CD14-positive monocyte (primary cell): ENCODE measurements around the gene EEFSEC. TPM values are rescaled to one million over a fixed set of nuclear protein-coding genes. Genes with fewer than 3 reads are reported as not detected.

Experiments
- DNase-seq, 3 donors: peaks; one replicate each; pipeline ENCODE4 v3.0.0-alpha.2; 2011 to 2022
- H2AFZ ChIP-seq: 2 replicates; pipeline ENCODE4 v1.6.0; 2012; ENCODE audit warnings: mild to moderate bottlenecking, low read depth, low read length, inconsistent platforms; ENCODE audit not compliant: insufficient read depth, poor library complexity, severe bottlenecking
- H3K27ac ChIP-seq, 2 donors: 1 replicate in 1 of 2; 2 replicates in 1 of 2; pipeline ENCODE4 v1.5.1; 2012 to 2013; ENCODE audit warnings: low read length in 2 of 2, control low read depth in 1 of 2, inconsistent platforms in 1 of 2, low read depth in 1 of 2, mild to moderate bottlenecking in 1 of 2
- H3K27me3 ChIP-seq, 2 donors: one replicate each; pipeline versions ENCODE4 v1.6.0 to v1.6.1; 2011 to 2013; ENCODE audit warnings: low read length in 2 of 2; ENCODE audit not compliant: control insufficient read depth in 2 of 2, insufficient read depth in 2 of 2
- H3K36me3 ChIP-seq, 2 donors: replicated peaks in 1 of 2; 1 replicate in 1 of 2; 2 replicates in 1 of 2; pipeline versions ENCODE4 v1.5.1 to v1.6.1; 2012 to 2013; ENCODE audit warnings: low read length in 2 of 2, control low read depth in 1 of 2, inconsistent platforms in 1 of 2, mild to moderate bottlenecking in 1 of 2; ENCODE audit not compliant: insufficient read depth in 2 of 2, control insufficient read depth in 1 of 2
- H3K4me1 ChIP-seq, 2 donors: 1 replicate in 1 of 2; 2 replicates in 1 of 2; pipeline versions ENCODE4 v1.5.1 to v1.6.1; 2012 to 2013; ENCODE audit warnings: low read length in 2 of 2, control low read depth in 1 of 2, inconsistent platforms in 1 of 2, mild to moderate bottlenecking in 1 of 2, moderate library complexity in 1 of 2; ENCODE audit not compliant: insufficient read depth in 2 of 2, control insufficient read depth in 1 of 2
- H3K4me2 ChIP-seq: replicated peaks from 2 replicates; pipeline ENCODE3; 2012; ENCODE audit warnings: low read length, moderate library complexity, mild to moderate bottlenecking; ENCODE audit not compliant: poor library complexity, severe bottlenecking; ENCODE audit errors: extremely low read depth
- H3K4me3 ChIP-seq, 3 experiments: fragments of 200-600 bp in 1 of 3; sonication (generic) in 1 of 3; replicated peaks in 1 of 3; 1 replicate in 2 of 3; 2 replicates in 1 of 3; pipeline ENCODE4 v1.5.1; 2011 to 2013; ENCODE audit warnings: low read length in 3 of 3, mild to moderate bottlenecking in 3 of 3, control low read depth in 2 of 3, low read depth in 2 of 3, inconsistent platforms in 1 of 3, moderate library complexity in 1 of 3
- H3K79me2 ChIP-seq: 2 replicates; pipeline ENCODE4 v1.6.0; 2012; ENCODE audit warnings: mild to moderate bottlenecking, control low read depth, inconsistent platforms, low read length, moderate library complexity; ENCODE audit not compliant: insufficient read depth
- H3K9ac ChIP-seq: 2 replicates; pipeline ENCODE4 v1.6.0; 2017; ENCODE audit warnings: low read length, mild to moderate bottlenecking; ENCODE audit not compliant: insufficient read depth, poor library complexity, severe bottlenecking
- H3K9me3 ChIP-seq, 2 donors: replicated peaks in 1 of 2; 1 replicate in 1 of 2; 2 replicates in 1 of 2; pipeline versions ENCODE4 v1.5.1 to v1.6.1; 2012 to 2013; ENCODE audit warnings: low read length in 2 of 2, control low read depth in 1 of 2; ENCODE audit not compliant: control insufficient read depth in 1 of 2, insufficient read depth in 1 of 2
- H4K20me1 ChIP-seq: 2 replicates; pipeline ENCODE4 v1.6.0; 2012; ENCODE audit warnings: mild to moderate bottlenecking, low read length, control low read depth, moderate library complexity; ENCODE audit not compliant: insufficient read depth
- H3K27ac Mint-ChIP-seq, 7 donors: one replicate each; pipeline ENCODE4 v1.8.0; 2020; ENCODE audit warnings: mild to moderate bottlenecking in 7 of 7, mixed read lengths in 7 of 7, moderate library complexity in 6 of 7, inconsistent platforms in 2 of 7
- H3K27me3 Mint-ChIP-seq, 3 donors: one replicate each; pipeline ENCODE4 v1.8.0; 2021 to 2022; ENCODE audit warnings: low read depth in 3 of 3, mild to moderate bottlenecking in 3 of 3, mixed read lengths in 3 of 3, moderate library complexity in 3 of 3, inconsistent platforms in 1 of 3
- H3K36me3 Mint-ChIP-seq, 2 donors: one replicate each; pipeline ENCODE4 v1.8.0; 2020; ENCODE audit warnings: mixed read lengths in 2 of 2, inconsistent platforms in 1 of 2, mild to moderate bottlenecking in 1 of 2
- H3K4me1 Mint-ChIP-seq: one replicate; pipeline ENCODE4 v1.8.0; 2020; ENCODE audit warnings: mild to moderate bottlenecking, mixed read lengths
- H3K4me3 Mint-ChIP-seq, 2 donors: one replicate each; pipeline ENCODE4 v1.8.0; 2020; ENCODE audit warnings: mild to moderate bottlenecking in 2 of 2, mixed read lengths in 2 of 2, moderate library complexity in 1 of 2
- H3K9me3 Mint-ChIP-seq, 7 donors: one replicate each; pipeline ENCODE4 v1.8.0; 2020 to 2022; ENCODE audit warnings: mixed read lengths in 7 of 7, mild to moderate bottlenecking in 6 of 7, moderate library complexity in 6 of 7, inconsistent platforms in 2 of 7
- WGBS: methylation state at CpG from one replicate; pipeline ENCODE4 v1.1.5; 2013; ENCODE audit warnings: missing lambda C conversion rate; ENCODE audit not compliant: insufficient coverage; 5-methylcytosine and 5-hydroxymethylcytosine counted together
- intact Hi-C, 2 donors: fragments of 100-400 bp; cut with micrococcal nuclease; formaldehyde crosslinking; loops; one replicate each; pipeline versions ENCODE4 v1.15.0 to v1.15.1; 2023
- polyA plus RNA-seq, 3 donors: library from polyadenylated mRNA; depleted of rRNA in 1 of 3; unstranded in 2 of 3; stranded (reverse) in 1 of 3; fragments of 300-500 nt in 2 of 3; fragments of >200 nt in 1 of 3; fragmentation: Illumina TruSeq in 2 of 3; gene quantifications; 1 replicate in 2 of 3; 2 replicates in 1 of 3; pipeline ENCODE4 v1.2.3, GENCODE V29; 2012 to 2021
- TF ChIP-seq, protein P1 (sequence below): fragments of 200-600 bp; IDR thresholded peaks from one replicate; pipeline ENCODE4 v1.8.0; 2022; ENCODE audit warnings: antibody characterized with exemption, mild to moderate bottlenecking

The EEFSEC gene
- polyA plus RNA-seq, 3 donors: 13.3 to 14.9 (median 14.9) TPM

DNA sequence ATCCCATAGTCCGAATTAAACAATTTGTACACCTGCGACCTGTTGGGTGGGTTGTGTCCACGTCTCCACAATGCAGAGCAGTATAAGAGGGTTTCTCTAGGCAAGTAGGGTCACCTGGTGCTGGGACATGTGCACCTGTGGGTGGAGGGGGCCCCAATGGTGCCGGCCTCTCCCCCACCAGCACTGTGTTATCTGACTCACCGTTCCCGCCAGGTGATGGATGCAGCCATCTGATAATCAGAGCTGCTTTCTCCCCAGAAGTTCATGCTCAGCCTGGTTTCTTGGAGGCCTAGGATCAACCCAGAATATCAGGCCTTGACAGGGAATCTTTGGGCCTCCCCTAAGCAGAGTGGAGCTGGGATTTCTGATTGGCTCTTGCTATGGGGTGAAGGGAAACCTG is 227.4 kb downstream of the EEFSEC start:
- WGBS: 100% methylated on average over 3 of the region's 6 CpGs
- Histone ChIP-seq H3K9ac (no peak overlapping the region), H3K4me1 (peaks cover 0 to 4% of the 10 kb centered on the region in 2 donors), H3K27me3 (no peaks in the 10 kb centered on the region), H2AFZ (no peak overlapping the region), H3K9me3 (no peaks in the 10 kb centered on the region), H3K79me2 (no peaks in the 10 kb centered on the region), H3K36me3 (peaks cover 2 to 10% of the 10 kb centered on the region in 2 donors), H3K4me3 (no peak overlapping the region), H3K4me2 (no peak overlapping the region), H3K27ac (no peak overlapping the region), H4K20me1 (no peaks in the 10 kb centered on the region)
- H3K36me3 Mint-ChIP-seq: peaks cover 18 to 34% of the 10 kb centered on the region in 2 donors
- TF ChIP-seq, protein P1, sequence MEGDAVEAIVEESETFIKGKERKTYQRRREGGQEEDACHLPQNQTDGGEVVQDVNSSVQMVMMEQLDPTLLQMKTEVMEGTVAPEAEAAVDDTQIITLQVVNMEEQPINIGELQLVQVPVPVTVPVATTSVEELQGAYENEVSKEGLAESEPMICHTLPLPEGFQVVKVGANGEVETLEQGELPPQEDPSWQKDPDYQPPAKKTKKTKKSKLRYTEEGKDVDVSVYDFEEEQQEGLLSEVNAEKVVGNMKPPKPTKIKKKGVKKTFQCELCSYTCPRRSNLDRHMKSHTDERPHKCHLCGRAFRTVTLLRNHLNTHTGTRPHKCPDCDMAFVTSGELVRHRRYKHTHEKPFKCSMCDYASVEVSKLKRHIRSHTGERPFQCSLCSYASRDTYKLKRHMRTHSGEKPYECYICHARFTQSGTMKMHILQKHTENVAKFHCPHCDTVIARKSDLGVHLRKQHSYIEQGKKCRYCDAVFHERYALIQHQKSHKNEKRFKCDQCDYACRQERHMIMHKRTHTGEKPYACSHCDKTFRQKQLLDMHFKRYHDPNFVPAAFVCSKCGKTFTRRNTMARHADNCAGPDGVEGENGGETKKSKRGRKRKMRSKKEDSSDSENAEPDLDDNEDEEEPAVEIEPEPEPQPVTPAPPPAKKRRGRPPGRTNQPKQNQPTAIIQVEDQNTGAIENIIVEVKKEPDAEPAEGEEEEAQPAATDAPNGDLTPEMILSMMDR: no peak
- intact Hi-C loops: no loop called here
- DNase-seq: no peak
- H3K27me3 Mint-ChIP-seq: peaks cover 0 to 1% (median 0%) of the 10 kb centered on the region in 3 donors
- peaks cover 5% of the 10 kb centered on the region for H3K4me1 Mint-ChIP-seq
- H3K27ac Mint-ChIP-seq: no peak overlapping the region
- no peaks in the 10 kb centered on the region for H3K9me3 Mint-ChIP-seq
- H3K4me3 Mint-ChIP-seq: no peak overlapping the region

DNA sequence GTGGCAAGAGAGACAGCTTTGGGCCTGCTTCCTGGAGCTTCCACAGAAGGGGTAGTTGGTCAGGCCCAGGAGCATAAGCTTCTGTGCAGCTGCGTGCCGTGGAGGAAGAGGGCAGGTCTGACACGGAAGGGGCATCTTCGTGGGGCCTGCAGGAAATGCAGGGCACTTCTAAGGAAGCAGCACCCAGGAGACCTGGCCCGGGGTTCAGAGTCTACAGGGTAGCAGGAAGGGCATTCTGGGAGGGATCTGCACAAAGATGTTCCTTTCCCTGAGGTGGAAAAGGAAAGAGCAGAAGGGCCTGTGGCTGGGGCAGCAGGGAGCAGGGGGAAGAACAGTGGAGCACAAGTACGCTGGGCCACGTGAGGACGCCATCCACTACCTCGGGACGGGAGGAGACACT is 228.3 kb downstream of the EEFSEC start:
- Mint-ChIP-seq H3K4me3 (no peak overlapping the region), H3K27me3 (peaks cover 0 to 1% (median 0%) of the 10 kb centered on the region in 3 donors), H3K27ac (peak overlapping the region in 1 of 7 donors; percentile 51), H3K36me3 (peaks cover 15 to 27% of the 10 kb centered on the region in 2 donors), H3K4me1 (peaks cover 5% of the 10 kb centered on the region), H3K9me3 (no peaks in the 10 kb centered on the region)
- Histone ChIP-seq H3K4me2 (no peak overlapping the region), H3K9me3 (no peaks in the 10 kb centered on the region), H2AFZ (no peak overlapping the region), H3K36me3 (peaks cover 2 to 3% of the 10 kb centered on the region in 2 donors), H3K27ac (no peak overlapping the region), H3K27me3 (no peaks in the 10 kb centered on the region), H3K4me1 (peaks cover 0 to 4% of the 10 kb centered on the region in 2 donors), H3K4me3 (no peak overlapping the region), H4K20me1 (no peaks in the 10 kb centered on the region), H3K79me2 (no peaks in the 10 kb centered on the region), H3K9ac (no peak overlapping the region)
- TF ChIP-seq, protein P1: no peak
- intact Hi-C loops: no loop called here
- DNase-seq: no peak
- 76% methylated on average over 10 of the region's 10 CpGs for WGBS
